Mesothelial cell of epicardium (in vitro differentiated cells): ENCODE results near the gene FAM13C. TPM values are rescaled to one million over a fixed set of nuclear protein-coding genes. Genes with fewer than 3 reads are reported as not detected.

Experiments used
- DNase-seq, 2 experiments: peaks; one replicate each; pipeline ENCODE4 v3.0.0; 2021; ENCODE audit warnings: low spot score in 2 of 2; ENCODE audit not compliant: unreplicated experiment in 2 of 2
- H3K27ac Mint-ChIP-seq: 2 replicates; pipeline ENCODE4 v1.8.0; 2021; ENCODE audit warnings: mixed read lengths
- H3K27me3 Mint-ChIP-seq: 2 replicates; pipeline ENCODE4 v1.8.0; 2021; ENCODE audit warnings: low read depth, mixed read lengths
- H3K36me3 Mint-ChIP-seq: 2 replicates; pipeline ENCODE4 v1.8.0; 2021; ENCODE audit warnings: mixed read lengths
- H3K4me1 Mint-ChIP-seq: 2 replicates; pipeline ENCODE4 v1.8.0; 2021; ENCODE audit warnings: mixed read lengths
- H3K4me3 Mint-ChIP-seq: 2 replicates; pipeline ENCODE4 v1.8.0; 2021; ENCODE audit warnings: mild to moderate bottlenecking, moderate library complexity, mixed read lengths
- H3K9me3 Mint-ChIP-seq: 2 replicates; pipeline ENCODE4 v1.8.0; 2021; ENCODE audit warnings: mixed read lengths
- CTCF ChIP-seq: fragments of 200-600 bp; sonication (generic); IDR thresholded peaks from one replicate; pipeline ENCODE4 v1.5.0; 2021; ENCODE audit warnings: antibody characterized with exemption; ENCODE audit not compliant: unreplicated experiment
- total RNA-seq: library from RNA; stranded (reverse); gene quantifications from 3 replicates; pipeline ENCODE4 v1.2.1, GENCODE V29; 2021

The FAM13C gene
- total RNA-seq, 1 donor from 2014 or later, result 7.3 TPM

GRCh38 chr10:59383436-59383835, 21.1 kb upstream of the FAM13C start:
- H3K9me3 Mint-ChIP-seq, result peaks cover 9% of the 10 kb centered on the region
- no peak for TF ChIP-seq CTCF
- no peak overlapping the region for H3K4me3 Mint-ChIP-seq
- peaks cover 10% of the 10 kb centered on the region for H3K4me1 Mint-ChIP-seq
- H3K27me3 Mint-ChIP-seq, result no peaks in the 10 kb centered on the region
- DNase-seq, result no peak
- H3K36me3 Mint-ChIP-seq, result peaks cover 1% of the 10 kb centered on the region
- H3K27ac Mint-ChIP-seq, result no peak overlapping the region

DNA sequence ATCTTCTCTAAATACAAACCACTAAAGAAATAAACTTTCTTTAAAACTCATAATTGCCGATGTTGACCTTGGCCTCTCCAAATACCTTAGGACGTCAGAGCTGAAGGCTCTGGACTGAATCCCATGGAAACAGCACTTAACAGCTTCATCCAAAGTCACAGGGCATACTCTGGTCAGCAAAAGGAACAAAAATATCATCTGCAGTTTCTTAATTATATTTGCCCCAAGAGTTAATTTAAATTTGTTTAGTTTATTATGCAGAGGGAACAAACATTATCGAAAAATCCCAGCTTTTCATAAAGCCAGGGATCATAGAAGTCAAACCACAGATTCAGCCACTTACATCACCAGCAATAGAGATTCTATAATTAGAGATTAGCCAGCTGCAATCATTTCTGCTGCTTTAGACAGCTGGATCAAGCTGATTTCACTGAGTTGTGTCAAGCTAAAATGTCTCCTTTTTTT, 20.5 kb upstream of the FAM13C start:
- no peak overlapping the region for H3K27ac Mint-ChIP-seq
- H3K9me3 Mint-ChIP-seq, result peaks cover 9% of the 10 kb centered on the region
- no peak overlapping the region for H3K4me3 Mint-ChIP-seq
- H3K4me1 Mint-ChIP-seq, result peaks cover 10% of the 10 kb centered on the region
- DNase-seq, result no peak
- peaks cover 1% of the 10 kb centered on the region for H3K36me3 Mint-ChIP-seq
- no peak for TF ChIP-seq CTCF
- no peaks in the 10 kb centered on the region for H3K27me3 Mint-ChIP-seq

GRCh38 chr10:59381687-59382086, 19.3 kb upstream of the FAM13C start:
- TF ChIP-seq CTCF, result no peak
- Mint-ChIP-seq H3K4me3 (no peak overlapping the region), H3K9me3 (peaks cover 9% of the 10 kb centered on the region), H3K27me3 (no peaks in the 10 kb centered on the region), H3K4me1 (peaks cover 7% of the 10 kb centered on the region), H3K36me3 (peaks cover 1% of the 10 kb centered on the region), H3K27ac (no peak overlapping the region)
- DNase-seq, result no peak

DNA sequence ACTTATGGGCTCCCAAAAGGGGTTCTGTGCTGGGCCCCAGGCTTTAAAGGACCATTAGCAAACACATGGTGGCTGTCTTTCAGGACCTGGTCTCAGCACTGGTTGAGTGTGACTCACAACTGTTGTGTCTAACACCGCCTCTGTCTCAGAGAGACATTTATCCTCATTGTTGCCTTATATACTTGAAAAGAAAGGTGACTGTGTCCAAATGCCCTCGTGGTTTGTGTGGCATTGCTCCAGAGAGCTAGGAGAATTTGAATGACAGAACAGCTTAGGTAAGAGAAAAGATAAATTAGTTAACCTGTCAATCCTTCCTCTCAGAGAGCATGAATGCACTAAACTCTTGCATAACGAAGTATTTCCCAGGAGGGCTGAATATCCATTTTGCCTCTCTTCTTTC, 14.5 kb upstream of the FAM13C start:
- Mint-ChIP-seq H3K4me3 (no peak overlapping the region), H3K27ac (no peak overlapping the region), H3K36me3 (peaks cover 1% of the 10 kb centered on the region), H3K4me1 (peaks cover 24% of the 10 kb centered on the region), H3K9me3 (peaks cover 9% of the 10 kb centered on the region), H3K27me3 (no peaks in the 10 kb centered on the region)
- no peak for DNase-seq
- no peak for TF ChIP-seq CTCF

- H3K36me3 Mint-ChIP-seq, result peaks cover 1% of the 10 kb centered on the region
- peaks cover 8% of the 10 kb centered on the region for H3K9me3 Mint-ChIP-seq
- no peak overlapping the region for H3K4me3 Mint-ChIP-seq
- peaks cover 24% of the 10 kb centered on the region for H3K4me1 Mint-ChIP-seq
- DNase-seq, result no peak
- H3K27me3 Mint-ChIP-seq, result no peaks in the 10 kb centered on the region
- TF ChIP-seq CTCF, result no peak
- H3K27ac Mint-ChIP-seq, result no peak overlapping the region
Measured at GRCh38 chr10:59375990-59376389, 13.6 kb upstream of the FAM13C start.

DNA sequence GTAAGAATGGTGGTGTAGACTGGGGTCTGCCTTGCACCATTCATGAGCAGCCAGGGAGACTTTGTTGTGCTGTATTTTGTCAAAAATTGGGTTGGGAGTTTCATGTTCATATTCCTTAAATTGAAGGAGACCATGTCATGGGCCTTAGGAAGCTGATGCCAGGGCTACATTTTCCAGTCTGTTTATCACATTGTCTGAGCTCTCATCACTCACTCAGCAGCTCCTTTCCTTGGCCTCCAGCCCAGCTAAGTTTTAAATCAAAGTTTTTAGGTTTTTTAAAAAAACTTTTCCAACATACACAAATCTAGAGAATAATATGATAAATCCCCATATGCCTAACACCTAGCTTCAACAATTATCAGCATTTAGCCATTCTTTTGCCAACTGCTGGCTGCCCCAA, 12.6 kb upstream of the FAM13C start:
- DNase-seq, result no peak
- H3K4me3 Mint-ChIP-seq, result no peak overlapping the region
- H3K27me3 Mint-ChIP-seq, result no peaks in the 10 kb centered on the region
- no peaks in the 10 kb centered on the region for H3K9me3 Mint-ChIP-seq
- no peak overlapping the region for H3K27ac Mint-ChIP-seq
- H3K4me1 Mint-ChIP-seq, result peaks cover 24% of the 10 kb centered on the region
- H3K36me3 Mint-ChIP-seq, result no peaks in the 10 kb centered on the region
- TF ChIP-seq CTCF, result no peak
